ENCODE results near the gene ARHGAP9.
"Not testable (repeated sequence)": the region's sequence is repeated elsewhere in the genome, so short reads cannot be mapped to it uniquely, and the experiment has no call there.

The ARHGAP9 gene

GRCh38 chr12:57520053-57520818 lies 40.6 kb upstream of the ARHGAP9 start, which contains the start of gene DDIT3:
DDIT3 (minus strand) TSS chr12:57520514; CDS start chr12:57517406, 3,108 bp downstream.
- peak within 1 kb of the TSS; percentile 93 for H3K4me3 ChIP-seq (ENCODE audit: low read depth, low read length)
- DNase-seq (ENCODE audit: low read depth): peak; percentile 92
- no peak for TF ChIP-seq CTCF (IDR thresholded peaks at IDR 0.05; ENCODE audit: control insufficient read depth, extremely low read depth, insufficient read depth)

GRCh38 chr12:57519796-57520052 lies 40.1 kb upstream of the ARHGAP9 start:
- TF ChIP-seq CTCF (IDR thresholded peaks at IDR 0.05; ENCODE audit: control insufficient read depth, extremely low read depth, insufficient read depth): peak; percentile 12; the same call in 1 of the 2 replicates
- H3K4me3 ChIP-seq (ENCODE audit: low read depth, low read length): peak overlapping the region; percentile 93
- DNase-seq (ENCODE audit: low read depth): no peak

GRCh38 chr12:57518920-57519795 lies 39.5 kb upstream of the ARHGAP9 start:
- DNase-seq (ENCODE audit: low read depth): no peak
- H3K4me3 ChIP-seq (ENCODE audit: low read depth, low read length): peak overlapping the region; percentile 93
- no peak for TF ChIP-seq CTCF (IDR thresholded peaks at IDR 0.05; ENCODE audit: control insufficient read depth, extremely low read depth, insufficient read depth)

DNA sequence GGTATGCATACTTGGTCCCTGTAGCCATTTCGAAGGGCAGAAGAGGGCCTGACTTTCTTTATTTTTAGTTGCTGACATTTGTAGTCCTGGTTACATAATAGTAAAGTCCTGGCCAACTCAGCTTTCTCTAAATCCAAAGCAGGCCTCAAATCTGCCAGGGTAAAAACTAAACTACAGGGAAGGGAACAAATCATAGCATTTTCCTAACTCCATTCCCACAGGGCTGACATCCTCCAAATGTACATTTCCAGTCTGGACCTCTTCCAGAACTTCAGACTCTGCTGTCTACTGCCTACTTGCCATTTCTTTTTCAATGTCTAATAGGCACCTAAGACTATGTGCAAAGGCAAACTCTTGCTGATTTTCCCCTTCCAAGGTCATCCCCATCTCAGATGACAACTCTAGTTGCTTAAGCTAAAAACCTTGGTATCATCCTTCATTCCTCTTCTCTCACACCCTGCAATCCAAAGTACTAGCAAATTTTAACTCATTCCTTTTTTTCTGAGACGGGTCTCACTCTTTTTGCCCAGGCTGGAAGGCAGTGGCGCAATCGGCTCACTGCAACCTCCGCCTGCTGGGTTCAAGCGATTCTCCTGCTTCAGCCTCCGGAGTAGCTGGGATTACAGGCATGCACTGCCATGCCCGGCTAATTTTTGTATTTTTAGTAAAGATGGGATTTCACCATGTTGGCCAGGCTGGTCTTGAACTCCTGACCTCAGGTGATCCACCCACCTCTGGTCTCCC lies 38.7 kb upstream of the ARHGAP9 start:
- no peak for DNase-seq (ENCODE audit: low read depth)
- H3K4me3 ChIP-seq (ENCODE audit: low read depth, low read length): peak overlapping the region; percentile 93
- no peak for TF ChIP-seq CTCF (IDR thresholded peaks at IDR 0.05; ENCODE audit: control insufficient read depth, extremely low read depth, insufficient read depth)

- H3K4me3 ChIP-seq (ENCODE audit: low read depth, low read length); DNase-seq (ENCODE audit: low read depth): not testable (repeated sequence)
Measured at GRCh38 chr12:57517718-57518117, 38.1 kb upstream of the ARHGAP9 start.

- peak; percentile 76 for DNase-seq (ENCODE audit: low read depth)
- TF ChIP-seq CTCF (IDR thresholded peaks at IDR 0.05; ENCODE audit: control insufficient read depth, extremely low read depth, insufficient read depth): no peak
- H3K4me3 ChIP-seq (ENCODE audit: low read depth, low read length): no peak overlapping the region
Measured at GRCh38 chr12:57517187-57517586, 37.5 kb upstream of the ARHGAP9 start.

DNA sequence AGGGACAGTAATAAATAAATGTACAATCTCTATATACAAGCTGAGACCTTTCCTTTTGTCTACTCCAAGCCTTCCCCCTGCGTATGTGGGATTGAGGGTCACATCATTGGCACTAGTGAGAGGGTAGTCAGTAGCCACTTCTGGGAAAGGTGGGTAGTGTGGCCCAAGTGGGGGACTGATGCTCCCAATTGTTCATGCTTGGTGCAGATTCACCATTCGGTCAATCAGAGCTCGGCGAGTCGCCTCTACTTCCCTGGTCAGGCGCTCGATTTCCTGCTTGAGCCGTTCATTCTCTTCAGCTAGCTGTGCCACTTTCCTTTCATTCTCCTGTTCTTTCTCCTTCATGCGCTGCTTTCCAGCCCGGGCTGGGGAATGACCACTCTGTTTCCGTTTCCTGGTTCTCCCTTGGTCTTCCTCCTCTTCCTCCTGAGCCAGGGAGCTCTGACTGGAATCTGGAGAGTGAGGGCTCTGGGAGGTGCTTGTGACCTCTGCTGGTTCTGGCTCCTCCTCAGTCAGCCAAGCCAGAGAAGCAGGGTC lies 37.0 kb upstream of the ARHGAP9 start:
- DNase-seq (ENCODE audit: low read depth): no peak
- no peak overlapping the region for H3K4me3 ChIP-seq (ENCODE audit: low read depth, low read length)
- TF ChIP-seq CTCF (IDR thresholded peaks at IDR 0.05; ENCODE audit: control insufficient read depth, extremely low read depth, insufficient read depth): no peak
